ENCODE data around the gene ZNF473. TPM values are rescaled to one million over a fixed set of nuclear protein-coding genes. Genes with fewer than 3 reads are reported as not detected.
"Not testable (repeated sequence)": the region's sequence is repeated elsewhere in the genome, so short reads cannot be mapped to it uniquely, and the experiment has no call there.

Gene ZNF473
- total RNA-seq, 1 donor from 2014 or later: 12.4 TPM

- H3K27ac Mint-ChIP-seq: no peak overlapping the region
- peaks cover 45% of the 10 kb centered on the region for H3K9me3 Mint-ChIP-seq
- H3K4me1 Mint-ChIP-seq: no peaks in the 10 kb centered on the region
- H3K36me3 Mint-ChIP-seq: no peaks in the 10 kb centered on the region
- TF ChIP-seq, protein P1, sequence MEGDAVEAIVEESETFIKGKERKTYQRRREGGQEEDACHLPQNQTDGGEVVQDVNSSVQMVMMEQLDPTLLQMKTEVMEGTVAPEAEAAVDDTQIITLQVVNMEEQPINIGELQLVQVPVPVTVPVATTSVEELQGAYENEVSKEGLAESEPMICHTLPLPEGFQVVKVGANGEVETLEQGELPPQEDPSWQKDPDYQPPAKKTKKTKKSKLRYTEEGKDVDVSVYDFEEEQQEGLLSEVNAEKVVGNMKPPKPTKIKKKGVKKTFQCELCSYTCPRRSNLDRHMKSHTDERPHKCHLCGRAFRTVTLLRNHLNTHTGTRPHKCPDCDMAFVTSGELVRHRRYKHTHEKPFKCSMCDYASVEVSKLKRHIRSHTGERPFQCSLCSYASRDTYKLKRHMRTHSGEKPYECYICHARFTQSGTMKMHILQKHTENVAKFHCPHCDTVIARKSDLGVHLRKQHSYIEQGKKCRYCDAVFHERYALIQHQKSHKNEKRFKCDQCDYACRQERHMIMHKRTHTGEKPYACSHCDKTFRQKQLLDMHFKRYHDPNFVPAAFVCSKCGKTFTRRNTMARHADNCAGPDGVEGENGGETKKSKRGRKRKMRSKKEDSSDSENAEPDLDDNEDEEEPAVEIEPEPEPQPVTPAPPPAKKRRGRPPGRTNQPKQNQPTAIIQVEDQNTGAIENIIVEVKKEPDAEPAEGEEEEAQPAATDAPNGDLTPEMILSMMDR (IDR thresholded peaks at IDR 0.05; ENCODE audit: unreplicated experiment): no peak
- DNase-seq (ENCODE audit: low spot score in 2 of 2, unreplicated experiment in 2 of 2): no peak
- H3K27me3 Mint-ChIP-seq (ENCODE audit: low read depth): no peaks in the 10 kb centered on the region
- no peak overlapping the region for H3K4me3 Mint-ChIP-seq
Observed at GRCh38 chr19:50060107-50060506, 34.3 kb downstream of the ZNF473 start.

DNA sequence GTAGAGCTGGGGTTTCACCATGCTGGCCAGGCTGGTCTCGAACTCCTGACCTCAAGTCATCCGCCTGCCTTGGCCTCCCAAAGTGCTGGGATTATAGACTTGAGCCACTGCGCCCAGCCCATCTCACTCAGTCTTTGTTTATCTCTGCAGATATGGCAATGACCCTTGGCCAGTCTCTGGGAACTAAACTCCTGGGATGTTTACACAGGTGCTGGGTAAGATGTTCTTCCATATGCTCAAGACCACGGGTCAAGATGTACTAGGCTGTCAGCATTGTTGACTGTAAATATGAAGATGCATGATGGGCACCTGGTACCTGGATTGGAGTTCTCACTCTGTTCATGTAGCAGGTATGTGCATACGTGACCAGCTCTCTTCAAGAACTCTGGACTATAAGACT, 35.8 kb downstream of the ZNF473 start:
- no peak overlapping the region for H3K4me3 Mint-ChIP-seq
- no peak overlapping the region for H3K27ac Mint-ChIP-seq
- H3K9me3 Mint-ChIP-seq: peaks cover 45% of the 10 kb centered on the region
- DNase-seq (ENCODE audit: low spot score in 2 of 2, unreplicated experiment in 2 of 2): no peak
- H3K4me1 Mint-ChIP-seq: no peaks in the 10 kb centered on the region
- no peaks in the 10 kb centered on the region for H3K27me3 Mint-ChIP-seq (ENCODE audit: low read depth)
- TF ChIP-seq, protein P1 (IDR thresholded peaks at IDR 0.05; ENCODE audit: unreplicated experiment): no peak
- no peaks in the 10 kb centered on the region for H3K36me3 Mint-ChIP-seq

- no peak overlapping the region for H3K27ac Mint-ChIP-seq
- no peaks in the 10 kb centered on the region for H3K4me1 Mint-ChIP-seq
- H3K36me3 Mint-ChIP-seq: no peaks in the 10 kb centered on the region
- TF ChIP-seq, protein P1 (IDR thresholded peaks at IDR 0.05; ENCODE audit: unreplicated experiment): no peak
- H3K9me3 Mint-ChIP-seq: peaks cover 32% of the 10 kb centered on the region
- no peaks in the 10 kb centered on the region for H3K27me3 Mint-ChIP-seq (ENCODE audit: low read depth)
- H3K4me3 Mint-ChIP-seq: no peak overlapping the region
- DNase-seq (ENCODE audit: low spot score in 2 of 2, unreplicated experiment in 2 of 2): no peak
Observed at GRCh38 chr19:50065938-50066337, 40.1 kb downstream of the ZNF473 start.

DNA sequence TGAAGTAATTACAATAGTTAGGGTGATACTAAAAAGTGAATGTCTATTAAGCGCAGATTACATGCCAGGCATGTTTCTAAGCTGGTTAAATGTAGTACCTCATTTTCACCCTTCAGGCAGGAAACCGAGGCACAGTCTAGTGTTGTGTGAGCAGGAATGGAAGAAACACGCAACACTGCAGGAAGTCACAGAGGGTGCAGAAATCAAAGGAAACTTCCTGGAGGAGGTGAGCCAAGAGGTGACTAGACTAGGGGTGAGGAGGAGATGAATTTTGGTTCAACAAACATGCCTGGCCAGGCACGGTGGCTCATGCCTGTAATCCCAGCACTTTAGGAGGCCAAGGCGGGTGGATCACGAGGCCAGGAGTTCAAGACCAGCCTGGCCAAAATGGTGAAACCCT, 41.8 kb downstream of the ZNF473 start:
- no peak overlapping the region for H3K27ac Mint-ChIP-seq
- no peak overlapping the region for H3K4me3 Mint-ChIP-seq
- peaks cover 26% of the 10 kb centered on the region for H3K9me3 Mint-ChIP-seq
- H3K4me1 Mint-ChIP-seq: no peaks in the 10 kb centered on the region
- TF ChIP-seq, protein P1 (IDR thresholded peaks at IDR 0.05; ENCODE audit: unreplicated experiment): no peak
- no peaks in the 10 kb centered on the region for H3K36me3 Mint-ChIP-seq
- no peaks in the 10 kb centered on the region for H3K27me3 Mint-ChIP-seq (ENCODE audit: low read depth)
- no peak for DNase-seq (ENCODE audit: low spot score in 2 of 2, unreplicated experiment in 2 of 2)

- H3K27ac Mint-ChIP-seq; H3K36me3 Mint-ChIP-seq; DNase-seq (ENCODE audit: low spot score in 2 of 2, unreplicated experiment in 2 of 2); H3K27me3 Mint-ChIP-seq (ENCODE audit: low read depth); H3K4me3 Mint-ChIP-seq; H3K4me1 Mint-ChIP-seq: not testable (repeated sequence)
- peaks cover 24% of the 10 kb centered on the region for H3K9me3 Mint-ChIP-seq
Observed at GRCh38 chr19:50068382-50068781, 42.6 kb downstream of the ZNF473 start.

GRCh38 chr19:50075076-50075475, 49.3 kb downstream of the ZNF473 start:
- H3K9me3 Mint-ChIP-seq; H3K27ac Mint-ChIP-seq; H3K27me3 Mint-ChIP-seq (ENCODE audit: low read depth); H3K36me3 Mint-ChIP-seq; DNase-seq (ENCODE audit: low spot score in 2 of 2, unreplicated experiment in 2 of 2); H3K4me3 Mint-ChIP-seq; H3K4me1 Mint-ChIP-seq: not testable (repeated sequence)

GRCh38 chr19:50075644-50076372, 50.0 kb downstream of the ZNF473 start:
- H3K36me3 Mint-ChIP-seq; H3K27ac Mint-ChIP-seq; H3K27me3 Mint-ChIP-seq (ENCODE audit: low read depth); DNase-seq (ENCODE audit: low spot score in 2 of 2, unreplicated experiment in 2 of 2); H3K9me3 Mint-ChIP-seq; H3K4me1 Mint-ChIP-seq; H3K4me3 Mint-ChIP-seq: not testable (repeated sequence)

DNA sequence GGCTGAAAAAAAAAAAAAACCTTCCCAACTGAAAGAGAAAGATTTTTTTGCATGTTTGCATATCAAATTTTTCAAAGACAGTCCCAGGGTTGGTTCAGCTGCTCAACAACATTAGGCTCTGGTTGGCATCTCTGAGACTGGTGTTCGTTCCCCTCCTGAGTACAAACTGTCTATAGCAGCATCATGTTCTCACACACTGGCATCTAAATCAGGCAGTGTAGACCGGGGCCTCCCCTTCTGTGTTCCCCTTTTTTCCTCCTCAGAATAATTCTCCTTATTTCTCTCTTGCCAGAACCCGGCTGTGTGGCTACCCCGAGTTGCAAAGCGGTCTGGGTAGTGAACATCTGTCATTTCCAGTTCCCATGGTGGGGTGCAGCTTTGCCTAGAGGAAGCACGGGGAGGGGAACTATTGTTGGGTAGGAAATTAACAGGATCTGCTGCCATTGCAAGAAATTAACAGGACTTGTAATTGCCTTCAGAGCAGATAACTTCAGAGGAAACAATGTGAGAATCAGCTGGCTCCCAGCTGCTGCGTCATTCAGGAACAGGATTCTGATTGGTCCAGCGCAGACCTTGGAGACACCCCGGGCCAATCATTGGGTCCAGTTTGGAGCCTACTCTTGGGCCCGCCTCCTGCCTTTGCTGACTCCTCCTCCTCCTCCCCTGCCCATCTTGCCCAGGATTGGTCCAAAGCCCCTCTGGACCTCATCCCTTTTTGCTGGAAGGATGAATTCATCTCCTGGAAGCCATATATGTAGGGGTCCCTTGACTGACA, 51.0 kb downstream of the ZNF473 start:
- H3K36me3 Mint-ChIP-seq; H3K27me3 Mint-ChIP-seq (ENCODE audit: low read depth); DNase-seq (ENCODE audit: low spot score in 2 of 2, unreplicated experiment in 2 of 2); H3K4me3 Mint-ChIP-seq; H3K27ac Mint-ChIP-seq; H3K9me3 Mint-ChIP-seq; H3K4me1 Mint-ChIP-seq: not testable (repeated sequence)

DNA sequence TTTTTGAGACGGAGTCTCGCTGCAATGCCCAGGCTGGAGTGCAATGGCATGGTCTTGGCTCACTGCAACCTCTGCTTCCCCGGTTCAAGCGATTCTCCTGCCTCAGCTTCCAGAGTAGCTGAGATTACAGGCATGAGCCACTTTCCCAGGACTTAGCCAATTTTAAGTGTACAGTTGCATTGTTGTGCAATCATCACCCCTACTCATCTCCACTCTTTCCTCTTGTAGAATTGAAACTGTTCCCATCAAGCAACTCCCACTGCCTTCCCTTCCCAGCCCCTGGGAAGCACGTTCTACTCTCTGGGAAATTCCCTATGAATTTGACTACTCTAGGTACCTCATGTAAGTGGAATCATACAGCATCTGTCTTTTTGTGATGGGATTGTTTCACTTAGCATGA, 53.2 kb downstream of the ZNF473 start:
- not testable (repeated sequence) for H3K4me3 Mint-ChIP-seq; H3K4me1 Mint-ChIP-seq; H3K36me3 Mint-ChIP-seq; H3K27me3 Mint-ChIP-seq (ENCODE audit: low read depth); H3K27ac Mint-ChIP-seq; H3K9me3 Mint-ChIP-seq; DNase-seq (ENCODE audit: low spot score in 2 of 2, unreplicated experiment in 2 of 2)

DNA sequence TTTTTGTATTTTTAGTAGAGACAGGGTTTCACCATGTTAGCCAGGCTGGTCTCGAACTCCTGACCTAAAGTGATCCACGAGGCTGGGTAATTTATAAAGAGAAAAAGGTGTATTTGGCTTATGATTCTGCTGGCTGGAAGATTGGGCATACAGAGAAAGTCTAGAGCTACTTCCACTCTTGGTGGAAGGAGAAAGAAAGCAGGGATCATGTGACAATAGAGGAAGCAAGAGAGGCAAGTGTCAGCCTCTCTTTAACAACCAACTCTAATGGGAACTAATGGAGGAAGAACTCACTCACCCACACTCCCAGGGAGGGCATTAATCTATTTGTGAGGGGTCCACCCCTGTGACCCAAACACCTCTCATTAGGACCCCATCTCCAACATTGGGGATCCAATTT, 58.6 kb downstream of the ZNF473 start:
- H3K27me3 Mint-ChIP-seq (ENCODE audit: low read depth); H3K4me3 Mint-ChIP-seq; H3K27ac Mint-ChIP-seq; H3K36me3 Mint-ChIP-seq; H3K4me1 Mint-ChIP-seq; DNase-seq (ENCODE audit: low spot score in 2 of 2, unreplicated experiment in 2 of 2): not testable (repeated sequence)
- peaks cover 16% of the 10 kb centered on the region for H3K9me3 Mint-ChIP-seq
